ENCODE results near the gene G6PC3. TPM values are rescaled to one million over a fixed set of nuclear protein-coding genes. Genes with fewer than 3 reads are reported as not detected.
A peak's percentile ranks its signal among the peaks of the same experiment; 100 is the strongest.
"Not testable (repeated sequence)": the region's sequence is repeated elsewhere in the genome, so short reads cannot be mapped to it uniquely, and the experiment has no call there.

The G6PC3 gene, protein sequence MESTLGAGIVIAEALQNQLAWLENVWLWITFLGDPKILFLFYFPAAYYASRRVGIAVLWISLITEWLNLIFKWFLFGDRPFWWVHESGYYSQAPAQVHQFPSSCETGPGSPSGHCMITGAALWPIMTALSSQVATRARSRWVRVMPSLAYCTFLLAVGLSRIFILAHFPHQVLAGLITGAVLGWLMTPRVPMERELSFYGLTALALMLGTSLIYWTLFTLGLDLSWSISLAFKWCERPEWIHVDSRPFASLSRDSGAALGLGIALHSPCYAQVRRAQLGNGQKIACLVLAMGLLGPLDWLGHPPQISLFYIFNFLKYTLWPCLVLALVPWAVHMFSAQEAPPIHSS
- 10 to 100 TPM; 20.2 to 20.7 TPM for total RNA-seq

DNA sequence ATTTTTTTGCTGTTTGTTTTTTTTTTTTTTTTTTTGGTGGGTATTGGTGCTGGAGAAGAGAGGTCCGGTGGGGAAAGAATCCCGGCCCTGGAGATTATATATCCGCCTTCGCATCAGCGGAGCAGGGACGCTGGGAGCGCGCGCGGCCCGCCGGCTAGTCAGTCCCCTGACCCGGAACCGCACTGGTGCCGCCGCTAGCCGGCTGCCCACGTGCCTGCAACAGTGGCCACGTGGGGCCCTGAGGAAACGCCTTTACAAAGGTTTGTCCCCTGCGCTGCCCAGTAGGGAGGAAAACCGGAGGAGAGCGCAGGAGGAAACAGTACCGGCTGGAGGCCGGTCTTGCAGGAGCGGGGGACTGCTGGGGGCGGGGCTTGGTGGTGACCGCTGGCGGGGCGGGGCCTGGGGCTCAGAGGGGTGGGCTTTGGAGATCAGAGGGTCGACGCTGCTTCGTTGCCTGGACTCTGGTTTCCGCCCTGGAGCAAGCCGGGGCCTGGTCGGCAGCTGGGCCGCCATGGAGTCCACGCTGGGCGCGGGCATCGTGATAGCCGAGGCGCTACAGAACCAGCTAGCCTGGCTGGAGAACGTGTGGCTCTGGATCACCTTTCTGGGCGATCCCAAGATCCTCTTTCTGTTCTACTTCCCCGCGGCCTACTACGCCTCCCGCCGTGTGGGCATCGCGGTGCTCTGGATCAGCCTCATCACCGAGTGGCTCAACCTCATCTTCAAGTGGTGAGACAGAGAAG is at the start of gene G6PC3:
Gene G6PC3, plus strand, starts transcription at position 281 of the 743 bp plus-strand sequence. Its CDS starts 231 bp downstream, at position 512.
- Mint-ChIP-seq H3K36me3 (ENCODE audit: low read depth) (peaks cover 5% of the 10 kb centered on the region), H3K27ac (peak within 1 kb of the TSS; percentile 94), H3K27me3 (no peaks in the 10 kb centered on the region), H3K4me3 (peak within 1 kb of the TSS; percentile 84), H3K9me3 (no peaks in the 10 kb centered on the region), H3K4me1 (ENCODE audit: low read depth) (peaks cover 33% of the 10 kb centered on the region)
- ChIA-PET POLR2A (interaction anchor here (0.7 to 2.3 kb wide), 7 partner anchors 11 to 1493 kb away, joined by 3 to 8 read pairs (median 4); partner anchors contain the start of gene PSMC3IP), CTCF (interaction anchor here (0.7 to 1.5 kb wide), 3 partner anchors 13 to 50 kb away, joined by 3 read pairs; no protein-coding TSS in a partner anchor)
- ATAC-seq, result peak; percentile 85
- peak; percentile 95 for DNase-seq
- intact Hi-C loops (cut with micrococcal nuclease), result loop anchor here (10.0 kb wide), 1 partner anchor 54 kb away; the partner anchor contains the start of gene HDAC5
- TF ChIP-seq, protein P1, sequence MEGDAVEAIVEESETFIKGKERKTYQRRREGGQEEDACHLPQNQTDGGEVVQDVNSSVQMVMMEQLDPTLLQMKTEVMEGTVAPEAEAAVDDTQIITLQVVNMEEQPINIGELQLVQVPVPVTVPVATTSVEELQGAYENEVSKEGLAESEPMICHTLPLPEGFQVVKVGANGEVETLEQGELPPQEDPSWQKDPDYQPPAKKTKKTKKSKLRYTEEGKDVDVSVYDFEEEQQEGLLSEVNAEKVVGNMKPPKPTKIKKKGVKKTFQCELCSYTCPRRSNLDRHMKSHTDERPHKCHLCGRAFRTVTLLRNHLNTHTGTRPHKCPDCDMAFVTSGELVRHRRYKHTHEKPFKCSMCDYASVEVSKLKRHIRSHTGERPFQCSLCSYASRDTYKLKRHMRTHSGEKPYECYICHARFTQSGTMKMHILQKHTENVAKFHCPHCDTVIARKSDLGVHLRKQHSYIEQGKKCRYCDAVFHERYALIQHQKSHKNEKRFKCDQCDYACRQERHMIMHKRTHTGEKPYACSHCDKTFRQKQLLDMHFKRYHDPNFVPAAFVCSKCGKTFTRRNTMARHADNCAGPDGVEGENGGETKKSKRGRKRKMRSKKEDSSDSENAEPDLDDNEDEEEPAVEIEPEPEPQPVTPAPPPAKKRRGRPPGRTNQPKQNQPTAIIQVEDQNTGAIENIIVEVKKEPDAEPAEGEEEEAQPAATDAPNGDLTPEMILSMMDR (IDR thresholded peaks at IDR 0.05), result no peak

DNA sequence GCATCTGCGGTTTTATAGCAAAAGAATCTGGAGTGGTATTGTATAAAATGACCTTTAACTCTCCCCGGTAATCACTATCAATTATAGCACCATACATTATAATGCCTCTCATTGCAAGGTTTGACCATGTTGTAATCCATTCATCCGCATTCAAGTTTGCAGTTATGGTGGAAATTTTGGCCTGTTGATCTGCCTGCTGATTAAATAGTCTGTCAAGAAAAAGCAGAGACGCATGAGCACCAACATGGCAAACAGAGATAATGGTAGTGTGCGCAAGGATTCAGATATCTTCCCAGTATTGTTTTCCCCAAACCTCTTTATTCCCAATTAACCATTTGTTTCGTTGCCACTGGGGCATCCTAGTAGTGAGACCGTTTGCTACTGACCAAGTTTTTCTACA is 49.3 kb upstream of the G6PC3 start:
- H3K27ac Mint-ChIP-seq; H3K27me3 Mint-ChIP-seq; H3K4me1 Mint-ChIP-seq (ENCODE audit: low read depth); H3K9me3 Mint-ChIP-seq; DNase-seq; intact Hi-C loops (cut with micrococcal nuclease); H3K36me3 Mint-ChIP-seq (ENCODE audit: low read depth); H3K4me3 Mint-ChIP-seq; ATAC-seq: not testable (repeated sequence)
- ChIA-PET CTCF (interaction anchor here (1.0 kb wide), 1 partner anchor 9 kb away, joined by 3 read pairs; no protein-coding TSS in a partner anchor), POLR2A (interaction anchor here (1.6 kb wide), 1 partner anchor 19 kb away, joined by 5 read pairs; no protein-coding TSS in a partner anchor)

DNA sequence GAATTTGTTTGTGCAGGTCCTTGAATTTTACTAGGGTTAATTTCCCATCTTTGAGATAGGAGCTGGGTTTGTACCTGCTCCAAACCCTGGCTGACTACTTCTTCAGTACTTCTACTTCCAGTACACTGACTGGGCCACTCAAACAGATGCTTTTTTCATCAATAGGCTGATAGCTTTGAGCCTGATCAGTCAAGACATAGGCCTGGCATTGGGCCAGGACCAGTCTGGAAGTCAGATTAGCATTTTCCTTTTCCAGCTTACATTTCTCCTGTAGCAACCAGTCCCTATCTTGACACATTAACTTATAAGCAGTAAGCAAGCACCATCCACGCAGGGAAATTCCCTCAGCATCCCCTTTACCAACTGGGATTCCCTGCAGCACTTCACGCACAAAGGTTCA is 48.3 kb upstream of the G6PC3 start:
- CTCF ChIA-PET, result interaction anchor here (1.0 to 1.6 kb wide), 3 partner anchors 8 to 538 kb away, joined by 3 to 4 read pairs (median 3); partner anchors contain the start of gene DHX8
- Mint-ChIP-seq H3K4me3 (no peak overlapping the region), H3K27me3 (no peaks in the 10 kb centered on the region), H3K36me3 (ENCODE audit: low read depth) (no peaks in the 10 kb centered on the region), H3K4me1 (ENCODE audit: low read depth) (no peaks in the 10 kb centered on the region), H3K27ac (no peak overlapping the region), H3K9me3 (no peaks in the 10 kb centered on the region)
- TF ChIP-seq, protein P1 (IDR thresholded peaks at IDR 0.05), result no peak
- POLR2A ChIA-PET, result no interaction called here
- DNase-seq (no peak), ATAC-seq (no peak)
- intact Hi-C loops (cut with micrococcal nuclease), result no loop called here

- Mint-ChIP-seq H3K27ac (no peak overlapping the region), H3K4me3 (no peak overlapping the region), H3K4me1 (ENCODE audit: low read depth) (no peaks in the 10 kb centered on the region), H3K27me3 (no peaks in the 10 kb centered on the region), H3K36me3 (ENCODE audit: low read depth) (no peaks in the 10 kb centered on the region), H3K9me3 (no peaks in the 10 kb centered on the region)
- ChIA-PET POLR2A (interaction anchor here (1.1 kb wide), 1 partner anchor 12 kb away, joined by 3 read pairs; no protein-coding TSS in a partner anchor), CTCF (no interaction called here)
- intact Hi-C loops (cut with micrococcal nuclease), result no loop called here
- no peak for ATAC-seq
- TF ChIP-seq, protein P1 (IDR thresholded peaks at IDR 0.05), result no peak
- no peak for DNase-seq
Observed at GRCh38 chr17:44023545-44024270, 46.8 kb upstream of the G6PC3 start.

GRCh38 chr17:44024271-44024663 is 46.3 kb upstream of the G6PC3 start:
- no peaks in the 10 kb centered on the region for H3K9me3 Mint-ChIP-seq
- ChIA-PET CTCF (no interaction called here), POLR2A (interaction anchor here (0.8 kb wide), 1 partner anchor 16 kb away, joined by 3 read pairs; no protein-coding TSS in a partner anchor)
- H3K27ac Mint-ChIP-seq, result no peak overlapping the region
- ATAC-seq, result no peak
- no peak overlapping the region for H3K4me3 Mint-ChIP-seq
- no peaks in the 10 kb centered on the region for H3K36me3 Mint-ChIP-seq (ENCODE audit: low read depth)
- intact Hi-C loops (cut with micrococcal nuclease), result no loop called here
- no peak for DNase-seq
- no peaks in the 10 kb centered on the region for H3K4me1 Mint-ChIP-seq (ENCODE audit: low read depth)
- H3K27me3 Mint-ChIP-seq, result no peaks in the 10 kb centered on the region
- TF ChIP-seq, protein P1 (IDR thresholded peaks at IDR 0.05), result no peak

Data from activated CD8-positive, alpha-beta T cell treated with anti-CD3 and anti-CD28 coated beads for 36 hours (primary cell).